ENCODE measurements around the gene TNNC2.
"Not testable (repeated sequence)": the region's sequence is repeated elsewhere in the genome, so short reads cannot be mapped to it uniquely, and the experiment has no call there.

TNNC2 gene

GRCh38 chr20:45818239-45818638 is 8.9 kb downstream of the TNNC2 start:
- DNase-seq: no peak

DNA sequence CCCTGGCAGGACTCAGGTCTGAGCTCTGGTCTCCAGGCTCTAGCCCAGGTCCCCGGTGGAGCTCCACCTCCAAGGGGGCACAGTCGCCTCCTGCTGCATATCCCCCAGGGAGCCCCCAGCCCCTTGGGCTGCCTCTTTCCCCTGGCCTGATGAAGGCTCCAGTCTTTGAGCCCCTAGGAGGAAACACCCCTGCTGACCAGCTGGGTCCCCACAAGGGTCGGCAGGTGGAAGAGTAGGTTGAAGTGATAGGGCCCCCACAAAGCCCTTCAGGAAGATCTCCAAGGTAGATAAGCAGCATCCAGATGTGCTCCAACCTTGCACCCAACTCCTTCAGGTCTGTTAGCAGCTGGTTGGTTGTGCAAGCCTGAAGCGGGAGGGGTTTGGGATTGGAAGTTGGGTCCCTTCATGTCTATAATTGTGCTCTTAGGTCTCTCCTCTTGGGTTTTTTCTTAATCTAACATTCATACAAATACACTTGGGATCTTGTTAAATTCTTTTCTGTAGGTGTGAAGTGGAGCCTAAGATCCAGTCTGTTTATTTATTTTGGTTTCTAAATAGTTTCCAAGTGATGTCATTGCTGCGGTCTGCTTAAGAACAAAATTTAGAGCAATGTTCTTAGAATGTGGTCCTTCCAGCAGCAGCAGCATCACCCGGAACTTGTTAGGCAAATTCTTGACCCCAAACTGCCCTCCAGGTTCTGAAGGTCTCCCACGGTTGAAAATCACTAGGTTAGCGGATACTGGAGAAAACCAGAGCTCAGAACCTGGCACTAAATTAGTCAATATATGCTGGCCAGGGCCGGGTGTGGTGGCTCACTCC is 9.5 kb downstream of the TNNC2 start:
- no peak for DNase-seq

GRCh38 chr20:45816951-45817350 is 10.2 kb downstream of the TNNC2 start:
- DNase-seq: no peak

DNA sequence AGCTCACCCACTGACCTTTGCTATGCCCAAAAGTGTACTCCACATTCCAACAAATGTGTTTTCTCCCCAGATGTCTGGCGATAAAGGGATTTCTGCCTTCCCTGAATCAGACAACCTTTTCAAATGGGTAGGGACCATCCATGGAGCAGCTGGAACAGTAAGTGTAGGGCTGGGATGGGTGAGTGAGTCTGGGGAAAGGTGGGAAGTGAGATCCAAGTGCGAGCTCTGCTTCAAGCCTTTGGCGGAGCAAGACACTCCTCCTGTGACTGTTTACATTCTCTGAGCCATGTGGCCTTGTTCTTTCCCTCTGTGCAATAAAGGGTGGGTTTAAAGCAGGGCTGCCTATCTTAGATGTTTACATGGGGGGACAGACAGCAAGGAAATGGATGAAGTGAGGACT is 12.8 kb downstream of the TNNC2 start:
- DNase-seq: no peak

DNA sequence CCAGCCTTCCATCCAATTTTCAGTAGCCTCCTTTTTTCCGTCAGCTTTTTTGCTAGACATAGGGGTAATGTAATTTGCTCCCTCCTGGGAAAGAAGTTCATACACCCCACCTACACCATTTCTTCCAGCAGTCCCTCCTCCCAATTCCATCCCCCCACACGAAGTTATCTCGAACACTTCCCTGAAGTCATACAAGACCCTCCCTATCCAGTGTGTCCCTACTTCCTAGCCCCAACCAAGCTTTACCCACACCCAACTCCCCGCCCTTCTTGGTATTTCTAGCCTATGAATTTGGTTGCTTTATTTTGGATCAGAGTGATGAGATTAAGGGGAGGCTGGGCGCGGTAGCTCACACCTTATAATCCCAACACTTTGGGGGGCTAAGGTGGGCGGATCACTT is 13.6 kb downstream of the TNNC2 start:
- peak; percentile 50 for DNase-seq

DNA sequence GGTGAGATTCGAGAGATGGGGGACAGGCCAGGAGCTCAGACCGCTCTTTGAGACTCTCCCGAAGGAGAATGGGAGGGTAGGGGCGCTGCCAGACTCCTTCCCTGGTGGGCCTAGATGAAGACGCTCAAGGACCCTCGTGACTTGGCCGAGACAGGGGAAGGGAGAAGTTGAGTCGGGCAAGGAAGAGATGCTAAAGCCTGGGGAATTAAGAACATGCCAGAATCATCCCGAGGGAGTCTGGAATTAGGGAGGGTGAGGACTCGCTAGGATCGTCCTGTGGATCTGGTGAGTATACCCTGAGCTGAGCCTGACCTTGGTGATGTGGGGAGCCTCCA is 14.1 kb downstream of the TNNC2 start:
- DNase-seq: peak; percentile 66

DNA sequence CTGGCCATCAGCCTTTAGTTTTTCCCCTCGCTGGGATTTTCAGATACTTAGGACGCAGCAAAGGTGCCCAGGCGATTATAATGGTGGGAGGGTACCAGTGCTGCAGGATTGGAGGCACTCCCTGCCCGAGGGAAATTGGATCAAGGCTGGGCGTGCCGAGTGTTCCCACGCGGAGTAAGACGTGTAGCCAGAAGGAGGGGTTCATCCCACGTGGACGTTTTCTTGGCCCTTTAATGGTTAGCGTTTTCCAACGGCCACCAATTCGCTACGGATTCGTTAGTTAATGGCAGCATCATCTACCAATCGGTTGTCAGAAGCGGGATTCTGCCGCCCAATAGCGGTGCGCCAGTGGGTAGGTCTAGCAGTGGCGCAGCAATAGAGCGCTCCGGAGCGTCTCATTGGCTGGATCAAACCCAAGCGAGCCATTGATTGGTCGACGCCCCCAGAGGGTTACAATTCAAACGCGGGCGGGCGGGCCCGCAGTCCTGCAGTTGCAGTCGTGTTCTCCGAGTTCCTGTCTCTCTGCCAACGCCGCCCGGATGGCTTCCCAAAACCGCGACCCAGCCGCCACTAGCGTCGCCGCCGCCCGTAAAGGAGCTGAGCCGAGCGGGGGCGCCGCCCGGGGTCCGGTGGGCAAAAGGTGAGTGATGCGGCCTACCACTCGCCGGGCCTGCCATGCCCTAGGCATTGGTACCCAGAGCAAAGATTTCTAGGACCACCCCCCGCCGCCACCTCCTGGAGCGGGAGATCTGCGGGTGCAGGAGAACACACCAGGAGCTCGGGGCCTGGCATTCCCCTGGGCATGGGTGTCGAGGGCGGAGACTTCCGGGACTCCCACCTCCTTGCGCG is 14.7 kb downstream of the TNNC2 start, which contains the start of gene UBE2C:
UBE2C (plus strand) TSS at position 488 of the 849 bp plus-strand sequence; CDS start at position 540, 52 bp downstream.
- DNase-seq: peak; percentile 100

GRCh38 chr20:45810191-45810970 is 16.7 kb downstream of the TNNC2 start:
- no peak for DNase-seq

DNA sequence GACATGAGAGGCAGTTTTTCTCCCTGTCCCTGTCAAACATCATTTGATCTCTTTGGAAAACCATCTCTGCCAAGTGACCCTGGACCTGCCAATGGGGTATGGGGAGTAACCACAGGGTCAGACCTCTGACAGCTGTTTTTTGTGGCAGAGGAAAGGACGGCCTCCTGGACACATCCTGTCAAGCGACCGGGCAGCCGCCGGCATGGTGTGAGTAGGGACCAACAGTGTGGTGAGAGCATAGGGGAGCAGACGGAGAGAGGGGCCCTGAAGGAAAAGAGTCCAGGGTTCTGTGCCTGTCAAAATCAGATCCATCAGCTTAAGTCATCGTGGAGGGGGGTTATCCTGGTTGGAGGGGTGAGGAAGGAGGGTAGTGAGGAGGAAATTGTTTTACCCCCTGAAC is 25.3 kb downstream of the TNNC2 start:
- no peak for DNase-seq

- peak; percentile 92 for DNase-seq
Measured at GRCh38 chr20:45798935-45799642, 28.0 kb downstream of the TNNC2 start.

DNA sequence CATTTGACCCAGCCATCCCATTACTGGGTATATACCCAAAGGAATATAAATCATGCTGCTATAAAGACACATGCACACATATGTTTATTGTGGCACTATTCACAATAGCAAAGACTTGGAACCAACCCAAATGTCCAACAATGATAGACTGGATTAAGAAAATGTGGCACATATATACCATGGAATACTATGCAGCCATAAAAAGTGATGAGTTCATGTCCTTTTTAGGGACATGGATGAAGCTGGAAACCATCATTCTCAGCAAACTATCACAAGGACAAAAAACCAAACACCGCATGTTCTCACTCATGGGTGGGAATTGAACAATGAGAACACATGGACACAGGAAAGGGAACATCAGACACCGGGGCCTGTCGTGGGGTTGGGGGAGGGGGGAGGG is 29.2 kb downstream of the TNNC2 start:
- not testable (repeated sequence) for DNase-seq

DNA sequence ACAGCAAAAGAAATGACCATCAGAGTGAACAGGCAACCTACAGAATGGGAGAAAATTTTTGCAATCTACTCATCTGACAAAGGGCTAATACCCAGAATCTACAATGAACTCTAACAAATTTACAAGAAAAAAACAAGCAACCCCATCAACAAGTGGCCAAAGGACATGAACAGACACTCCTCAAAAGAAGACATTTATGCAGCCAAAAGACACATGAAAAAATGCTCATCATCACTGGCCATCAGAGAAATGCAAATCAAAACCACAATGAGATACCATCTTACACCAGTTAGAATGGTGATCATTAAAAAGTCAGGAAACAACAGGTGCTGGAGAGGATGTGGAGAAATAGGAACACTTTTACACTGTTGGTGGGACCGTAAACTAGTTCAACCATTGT is 29.6 kb downstream of the TNNC2 start:
- not testable (repeated sequence) for DNase-seq

DNA sequence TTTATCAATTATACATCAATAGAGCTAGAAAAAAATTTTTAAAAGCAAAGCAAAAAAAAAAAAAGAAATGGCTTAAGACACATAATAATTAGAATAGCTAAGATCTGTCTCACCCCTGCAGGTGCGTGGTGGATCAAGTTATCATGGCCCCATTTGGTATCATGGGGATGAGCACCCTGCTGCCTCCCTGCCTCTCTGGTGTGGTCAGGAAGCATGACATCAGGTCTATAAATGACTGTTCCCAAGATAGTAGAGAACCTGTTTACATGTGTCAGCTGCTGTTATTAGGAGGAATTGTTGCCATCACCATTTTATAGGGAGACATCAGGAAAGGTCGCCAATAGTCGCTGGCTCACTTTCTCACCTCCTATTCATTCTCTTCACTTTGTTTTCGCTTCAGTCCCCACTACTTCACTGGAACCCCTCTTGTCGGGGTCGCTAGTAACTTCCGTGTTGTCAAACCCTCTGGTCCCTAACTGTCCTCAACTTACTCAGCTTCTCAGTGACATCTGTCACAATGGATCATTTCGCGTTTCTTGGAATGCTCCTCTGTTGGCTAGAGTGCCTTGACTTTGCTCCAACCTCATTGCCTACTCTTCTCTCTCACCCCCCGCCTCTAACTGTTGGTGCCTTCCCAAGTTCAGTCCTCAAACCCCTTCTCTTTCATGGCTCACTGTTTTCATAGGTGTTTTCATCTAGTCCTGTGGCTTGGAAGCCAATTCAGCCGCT is 30.6 kb downstream of the TNNC2 start:
- no peak for DNase-seq

GRCh38 chr20:45792317-45793118 is 34.6 kb downstream of the TNNC2 start:
- DNase-seq: no peak

DNA sequence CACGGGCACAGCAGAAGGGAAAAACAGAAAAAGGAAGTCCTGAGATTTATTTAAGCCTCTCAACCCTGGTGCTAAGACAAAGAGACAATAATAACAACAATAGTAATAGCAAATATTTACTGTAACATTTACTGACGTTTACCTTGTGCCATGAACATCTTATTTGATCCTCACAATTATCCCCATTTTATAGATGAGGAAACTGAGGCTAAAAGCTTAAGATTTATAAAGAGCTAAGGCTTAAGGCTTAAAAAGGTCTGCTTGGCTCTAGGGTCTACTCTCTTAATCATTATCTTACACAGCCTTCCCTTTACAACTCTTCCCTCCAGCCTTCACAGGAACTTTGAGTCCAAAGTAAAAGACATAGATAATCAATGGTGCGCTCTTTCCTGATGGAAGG is 38.8 kb downstream of the TNNC2 start:
- DNase-seq: no peak

- no peak for DNase-seq
Measured at GRCh38 chr20:45783656-45784294, 43.3 kb downstream of the TNNC2 start.

DNA sequence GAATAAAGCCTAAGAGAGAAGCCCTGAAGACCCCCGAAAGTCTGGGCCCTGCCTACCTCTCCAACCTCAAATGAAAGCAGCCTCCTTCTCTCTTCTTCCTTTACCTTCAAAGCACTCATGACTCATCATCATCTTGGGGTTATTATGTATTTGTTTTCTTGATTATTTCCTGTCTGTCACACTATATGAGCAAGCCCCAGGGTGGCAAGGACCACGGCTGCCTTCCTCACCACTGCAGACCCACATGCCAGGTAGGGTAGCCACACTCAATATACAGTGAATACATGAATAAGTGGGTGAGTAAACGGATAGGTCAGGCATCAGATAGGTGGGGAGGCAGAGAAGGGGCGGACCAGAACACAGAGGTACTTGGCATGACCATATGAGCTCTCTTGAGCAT is 44.2 kb downstream of the TNNC2 start:
- no peak for DNase-seq

DNA sequence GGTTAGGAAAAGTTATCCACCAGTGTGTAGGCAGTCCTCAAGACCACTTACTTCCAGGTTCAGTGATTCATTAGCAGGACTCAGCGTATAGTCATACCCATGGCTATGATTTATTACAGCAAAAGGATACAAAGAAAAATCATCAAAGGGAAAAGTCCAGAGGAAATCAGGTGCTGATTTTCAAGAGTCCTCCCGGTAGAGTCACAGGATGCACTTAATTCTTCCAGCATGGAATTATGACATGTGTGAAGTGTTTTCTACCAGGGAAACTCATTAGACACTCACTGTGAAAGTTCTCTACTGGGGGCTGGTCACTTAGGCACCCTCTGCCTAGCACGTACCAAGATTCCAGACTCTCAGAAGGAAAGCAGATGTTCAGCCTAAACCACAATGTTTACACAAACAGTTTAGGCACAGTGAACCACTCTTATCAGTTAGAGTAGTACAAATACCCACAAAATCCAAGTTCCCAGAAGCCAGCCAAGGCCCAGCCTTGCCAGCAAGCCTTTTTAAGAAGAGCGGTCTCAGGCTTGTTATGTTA is 45.7 kb downstream of the TNNC2 start:
- DNase-seq: peak; percentile 25

DNA sequence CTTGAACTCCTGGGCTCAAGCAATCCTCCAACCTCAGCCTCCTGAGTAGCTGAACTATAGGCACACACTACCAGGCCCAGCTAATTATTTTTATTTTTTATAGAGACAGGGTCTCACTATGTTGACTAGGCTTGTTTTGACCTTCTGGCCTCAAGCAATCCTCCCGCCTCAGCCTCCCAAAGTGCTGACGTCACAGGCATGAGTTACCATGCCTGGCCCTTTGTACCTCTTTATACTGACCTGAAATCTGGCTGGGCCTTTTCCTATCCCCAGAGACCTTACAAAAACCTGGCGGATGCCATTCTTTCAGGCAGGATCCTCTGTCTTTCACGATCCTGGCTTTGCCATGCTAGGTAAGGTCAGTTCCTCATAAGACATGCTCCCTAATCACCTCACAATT is 47.0 kb downstream of the TNNC2 start:
- peak; percentile 21 for DNase-seq
